Lower lobe of right lung (tissue), 2 donors: ENCODE results near the gene PGC. TPM values are rescaled to one million over a fixed set of nuclear protein-coding genes. Genes with fewer than 3 reads are reported as not detected.

ENCODE experiments used
- ATAC-seq, 2 donors: fragments of 200-7000 bp; cut with Tn5 transposase; one replicate each; pipeline ENCODE4 v1.9.1; 2020 to 2022; ENCODE audit warnings: mild to moderate bottlenecking in 2 of 2, moderate library complexity in 2 of 2
- DNase-seq: peaks from one replicate; pipeline ENCODE4 v3.0.0-alpha.2; 2020
- H3K27ac ChIP-seq: fragments of 200-600 bp; one replicate; pipeline ENCODE4 v1.8.0; 2022
- H3K27me3 ChIP-seq: fragments of 200-600 bp; one replicate; pipeline ENCODE4 v1.8.0; 2022; ENCODE audit warnings: low read depth
- H3K36me3 ChIP-seq: fragments of 200-600 bp; one replicate; pipeline ENCODE4 v1.8.0; 2022; ENCODE audit warnings: mild to moderate bottlenecking
- H3K4me1 ChIP-seq: fragments of 200-600 bp; one replicate; pipeline ENCODE4 v1.8.0; 2022
- H3K4me3 ChIP-seq: fragments of 200-600 bp; one replicate; pipeline ENCODE4 v1.8.0; 2022; ENCODE audit warnings: mild to moderate bottlenecking
- H3K9me3 ChIP-seq: fragments of 200-600 bp; one replicate; pipeline ENCODE4 v1.8.0; 2022
- CTCF ChIP-seq: fragments of 200-600 bp; IDR thresholded peaks from one replicate; pipeline ENCODE4 v1.8.0; 2022; ENCODE audit warnings: antibody characterized with exemption, mild to moderate bottlenecking
- intact Hi-C: fragments of 100-400 bp; cut with DNase I; formaldehyde crosslinking; loops from one replicate; pipeline ENCODE4 v1.11.0; 2022
- long read RNA-seq: library from polyadenylated mRNA; unstranded; transcript quantifications from one replicate; pipeline ENCODE4 v2.0.0, GENCODE V29; 2021
- total RNA-seq: library from RNA; stranded (reverse); fragmentation: NEBNext Ultra II Directional; extraction: Animal tissue kit (Norgen Biotek cat#: 25700); gene quantifications from one replicate; pipeline ENCODE4 v1.2.1, GENCODE V29; 2021
- donor health status: DM: no; HTN: yes; CAD: no; lungs with severe emphysema.

Gene PGC
- total RNA-seq: 947 TPM
- long read RNA-seq, transcript PGC-202 (9 exons, 1,371 nt): major isoform, 1,031 of 1,379 reads
- long read RNA-seq, partial matches to known transcripts: 268 of 1,379 reads
- long read RNA-seq, other reads (novel, unspliced or antisense): 80 of 1,379 reads

- ATAC-seq (peak; percentile 78 to 84), DNase-seq (peak; percentile 55)
- Histone ChIP-seq H3K4me1 (peaks cover 13% of the 10 kb centered on the region), H3K9me3 (no peaks in the 10 kb centered on the region), H3K27me3 (no peaks in the 10 kb centered on the region), H3K27ac (peak within 1 kb of the TSS; percentile 67), H3K36me3 (no peaks in the 10 kb centered on the region), H3K4me3 (peak within 1 kb of the TSS; percentile 22)
- intact Hi-C loops: no loop called here
- TF ChIP-seq CTCF: no peak
These were observed at the start of gene PGC for GRCh38 chr6:41747256-41748101. Gene PGC, minus strand, starts transcription at chr6:41747397. Its CDS starts 63 bp downstream, at chr6:41747334.

GRCh38 chr6:41796474-41796873 lies 49.3 kb upstream of the PGC start:
- no peak overlapping the region for H3K27ac ChIP-seq
- TF ChIP-seq CTCF: no peak
- H3K9me3 ChIP-seq: no peaks in the 10 kb centered on the region
- H3K27me3 ChIP-seq: no peaks in the 10 kb centered on the region
- DNase-seq (no peak), ATAC-seq (no peak)
- H3K36me3 ChIP-seq: peaks cover 49% of the 10 kb centered on the region
- intact Hi-C loops: no loop called here
- H3K4me1 ChIP-seq: no peaks in the 10 kb centered on the region
- no peak overlapping the region for H3K4me3 ChIP-seq

GRCh38 chr6:41791984-41792383 lies 44.8 kb upstream of the PGC start:
- Histone ChIP-seq H3K36me3 (peaks cover 56% of the 10 kb centered on the region), H3K27ac (no peak overlapping the region), H3K9me3 (no peaks in the 10 kb centered on the region), H3K4me3 (no peak overlapping the region), H3K27me3 (no peaks in the 10 kb centered on the region), H3K4me1 (peaks cover 14% of the 10 kb centered on the region)
- no peak for ATAC-seq
- intact Hi-C loops: no loop called here
- no peak for TF ChIP-seq CTCF
- DNase-seq: no peak

- no peak for ATAC-seq
- Histone ChIP-seq H3K4me3 (no peak overlapping the region), H3K4me1 (peaks cover 15% of the 10 kb centered on the region), H3K36me3 (peaks cover 51% of the 10 kb centered on the region), H3K27ac (no peak overlapping the region), H3K9me3 (no peaks in the 10 kb centered on the region), H3K27me3 (no peaks in the 10 kb centered on the region)
- no peak for TF ChIP-seq CTCF
- DNase-seq: no peak
- intact Hi-C loops: no loop called here
These were observed 44.1 kb upstream of the PGC start for GRCh38 chr6:41791305-41791704.

- no peak overlapping the region for H3K4me3 ChIP-seq
- H3K9me3 ChIP-seq: no peaks in the 10 kb centered on the region
- DNase-seq (no peak), ATAC-seq (no peak)
- no peaks in the 10 kb centered on the region for H3K27me3 ChIP-seq
- H3K27ac ChIP-seq: no peak overlapping the region
- H3K4me1 ChIP-seq: peaks cover 28% of the 10 kb centered on the region
- H3K36me3 ChIP-seq: peaks cover 42% of the 10 kb centered on the region
- intact Hi-C loops: no loop called here
- TF ChIP-seq CTCF: no peak
These were observed 42.8 kb upstream of the PGC start for GRCh38 chr6:41790045-41790444.
